Loucy (cell line): ENCODE results near the gene TBX10.

Experiments used
- EZH2phosphoT487 ChIP-seq: fragments of 200-600 bp; IDR thresholded peaks from 2 replicates; pipeline ENCODE4 v1.6.1; 2018; ENCODE audit warnings: antibody characterized with exemption, mild to moderate bottlenecking, moderate library complexity, borderline replicate concordance
- TF ChIP-seq, protein P1 (sequence below): fragments of 200-600 bp; sonication (generic); conservative IDR thresholded peaks from 2 replicates; pipeline ENCODE4 v1.5.1; 2014; ENCODE audit warnings: mild to moderate bottlenecking, antibody characterized with exemption, low read length

DNA sequence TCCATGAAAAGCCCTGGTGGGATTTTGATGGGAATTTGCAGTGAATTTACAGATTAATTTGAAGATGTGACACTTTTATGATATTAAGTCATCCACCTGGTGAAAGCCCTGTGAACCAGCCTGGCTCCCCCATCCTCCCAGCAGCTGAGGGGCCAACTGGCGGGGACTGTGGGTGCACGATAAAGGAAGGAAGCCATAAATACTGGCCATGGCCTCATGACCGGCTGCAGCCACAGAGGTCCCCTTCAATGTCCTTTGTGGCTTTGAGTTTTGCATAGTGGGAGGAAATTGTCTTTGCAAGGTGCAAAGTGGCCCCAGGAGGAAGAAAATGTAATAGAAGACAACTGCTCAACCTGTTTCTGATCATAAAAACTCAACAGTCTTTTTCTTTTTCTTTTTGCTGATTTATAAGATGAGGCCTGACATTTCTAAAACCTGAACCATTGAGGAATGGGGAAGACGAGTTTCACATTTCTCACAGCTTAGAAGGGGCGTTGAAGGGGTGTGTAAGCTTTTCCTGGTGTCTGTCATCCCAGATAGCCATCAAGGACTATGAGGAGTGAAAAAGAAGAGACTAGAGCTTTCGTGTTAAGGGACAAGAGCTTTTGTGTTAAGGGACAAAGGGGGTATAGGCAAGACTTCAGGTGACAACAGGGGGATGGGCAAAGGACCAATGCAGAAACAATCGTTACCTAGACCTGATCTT is 39.1 kb downstream of the TBX10 start:
- TF ChIP-seq, protein P1, sequence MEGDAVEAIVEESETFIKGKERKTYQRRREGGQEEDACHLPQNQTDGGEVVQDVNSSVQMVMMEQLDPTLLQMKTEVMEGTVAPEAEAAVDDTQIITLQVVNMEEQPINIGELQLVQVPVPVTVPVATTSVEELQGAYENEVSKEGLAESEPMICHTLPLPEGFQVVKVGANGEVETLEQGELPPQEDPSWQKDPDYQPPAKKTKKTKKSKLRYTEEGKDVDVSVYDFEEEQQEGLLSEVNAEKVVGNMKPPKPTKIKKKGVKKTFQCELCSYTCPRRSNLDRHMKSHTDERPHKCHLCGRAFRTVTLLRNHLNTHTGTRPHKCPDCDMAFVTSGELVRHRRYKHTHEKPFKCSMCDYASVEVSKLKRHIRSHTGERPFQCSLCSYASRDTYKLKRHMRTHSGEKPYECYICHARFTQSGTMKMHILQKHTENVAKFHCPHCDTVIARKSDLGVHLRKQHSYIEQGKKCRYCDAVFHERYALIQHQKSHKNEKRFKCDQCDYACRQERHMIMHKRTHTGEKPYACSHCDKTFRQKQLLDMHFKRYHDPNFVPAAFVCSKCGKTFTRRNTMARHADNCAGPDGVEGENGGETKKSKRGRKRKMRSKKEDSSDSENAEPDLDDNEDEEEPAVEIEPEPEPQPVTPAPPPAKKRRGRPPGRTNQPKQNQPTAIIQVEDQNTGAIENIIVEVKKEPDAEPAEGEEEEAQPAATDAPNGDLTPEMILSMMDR, result no peak
- peak; percentile 89; the same call in 1 of the 2 replicates for TF ChIP-seq EZH2phosphoT487
